ENCODE data around the gene TMEM201. TPM values are rescaled to one million over a fixed set of nuclear protein-coding genes. Genes with fewer than 3 reads are reported as not detected.

The TMEM201 gene
- total RNA-seq, 1 experiment from 2014 or later, result 17.4 TPM

- Histone ChIP-seq H3K79me2 (ENCODE audit: low read depth) (peaks cover 45% of the 10 kb centered on the region), H3K4me2 (peak overlapping the region; percentile 91), H4K20me1 (ENCODE audit: insufficient read depth) (peaks cover 7% of the 10 kb centered on the region; the same call in 1 of the 2 replicates), H3K4me1 (replicated peaks; ENCODE audit: insufficient read depth) (no peaks in the 10 kb centered on the region), H3K36me3 (ENCODE audit: low read depth) (no peaks in the 10 kb centered on the region), H3K27ac (no peak overlapping the region), H3K4me3 (peak overlapping the region; percentile 78), H3F3A (ENCODE audit: insufficient read depth, low read depth) (no peaks in the 10 kb centered on the region), H3K9me3 (ENCODE audit: insufficient read depth, low read depth) (no peaks in the 10 kb centered on the region), H2AFZ (peak overlapping the region; percentile 75), H3K9me2 (ENCODE audit: insufficient read depth) (no peaks in the 10 kb centered on the region), H3K27me3 (ENCODE audit: insufficient read depth, low read depth) (no peaks in the 10 kb centered on the region)
- ChIA-PET POLR2A (ENCODE audit: unreplicated experiment) (interaction anchor here (0.5 to 0.6 kb wide), 3 partner anchors 9 to 171 kb away, joined by 3 to 14 read pairs (median 5); no protein-coding TSS in a partner anchor), CTCF (no interaction called here)
- intact Hi-C loops (cut with micrococcal nuclease; ENCODE audit: unreplicated experiment), result loop anchor here (5.0 kb wide), 1 partner anchor 278 kb away; no protein-coding TSS in a partner anchor
- no peak for DNase-seq
- no peak for TF ChIP-seq EZH2 (IDR thresholded peaks at IDR 0.05; ENCODE audit: low read depth)
- no peak for TF ChIP-seq CTCF (conservative IDR thresholded peaks at IDR 0.05)
- BruUV-seq (replicated peaks), result TSS peak; percentile 33
These were observed 1.0 kb downstream of the TMEM201 start for GRCh38 chr1:9589719-9590157.

GRCh38 chr1:9590201-9590600, 1.5 kb downstream of the TMEM201 start:
- Histone ChIP-seq H3K4me1 (replicated peaks; ENCODE audit: insufficient read depth) (no peaks in the 10 kb centered on the region), H3K9me2 (ENCODE audit: insufficient read depth) (no peaks in the 10 kb centered on the region), H3K4me3 (peak overlapping the region; percentile 78; the same call in 1 of the 2 replicates), H4K20me1 (ENCODE audit: insufficient read depth) (peaks cover 7% of the 10 kb centered on the region; the same call in 1 of the 2 replicates), H3K9me3 (ENCODE audit: insufficient read depth, low read depth) (no peaks in the 10 kb centered on the region), H3K36me3 (ENCODE audit: low read depth) (no peaks in the 10 kb centered on the region), H2AFZ (no peak overlapping the region), H3K27me3 (ENCODE audit: insufficient read depth, low read depth) (no peaks in the 10 kb centered on the region), H3K27ac (no peak overlapping the region), H3K4me2 (peak overlapping the region; percentile 91), H3K79me2 (ENCODE audit: low read depth) (peaks cover 45% of the 10 kb centered on the region), H3F3A (ENCODE audit: insufficient read depth, low read depth) (no peaks in the 10 kb centered on the region)
- intact Hi-C loops (cut with micrococcal nuclease; ENCODE audit: unreplicated experiment), result no loop called here
- ChIA-PET POLR2A (ENCODE audit: unreplicated experiment) (interaction anchor here (0.5 to 0.6 kb wide), 3 partner anchors 9 to 171 kb away, joined by 3 to 14 read pairs (median 5); no protein-coding TSS in a partner anchor), CTCF (no interaction called here)
- DNase-seq, result no peak
- no peak for TF ChIP-seq CTCF (conservative IDR thresholded peaks at IDR 0.05)
- no peak for TF ChIP-seq EZH2 (IDR thresholded peaks at IDR 0.05; ENCODE audit: low read depth)
- BruUV-seq (replicated peaks), result no TSS peak

GRCh38 chr1:9590945-9591668, 2.4 kb downstream of the TMEM201 start:
- H3K36me3 ChIP-seq (ENCODE audit: low read depth), result no peaks in the 10 kb centered on the region
- H3F3A ChIP-seq (ENCODE audit: insufficient read depth, low read depth), result no peaks in the 10 kb centered on the region
- H3K4me2 ChIP-seq, result no peak overlapping the region
- intact Hi-C loops (cut with micrococcal nuclease; ENCODE audit: unreplicated experiment), result no loop called here
- ChIA-PET CTCF (no interaction called here), POLR2A (ENCODE audit: unreplicated experiment) (no interaction called here)
- no peaks in the 10 kb centered on the region for H3K27me3 ChIP-seq (ENCODE audit: insufficient read depth, low read depth)
- TF ChIP-seq EZH2 (IDR thresholded peaks at IDR 0.05; ENCODE audit: low read depth) (no peak), CTCF (conservative IDR thresholded peaks at IDR 0.05) (no peak)
- no peak overlapping the region for H3K27ac ChIP-seq
- no peaks in the 10 kb centered on the region for H3K9me2 ChIP-seq (ENCODE audit: insufficient read depth)
- H3K79me2 ChIP-seq (ENCODE audit: low read depth), result peaks cover 45% of the 10 kb centered on the region
- no peak overlapping the region for H3K4me3 ChIP-seq
- no peaks in the 10 kb centered on the region for H3K9me3 ChIP-seq (ENCODE audit: insufficient read depth, low read depth)
- DNase-seq, result no peak
- H4K20me1 ChIP-seq (ENCODE audit: insufficient read depth), result peaks cover 7% of the 10 kb centered on the region; the same call in 1 of the 2 replicates
- no peaks in the 10 kb centered on the region for H3K4me1 ChIP-seq (replicated peaks; ENCODE audit: insufficient read depth)
- BruUV-seq (replicated peaks), result no TSS peak
- no peak overlapping the region for H2AFZ ChIP-seq

All from PC-9 (cell line).